Activated T-cell treated with anti-CD3 and anti-CD28 coated beads, Interleukin-2, amount 50 U/mL, for 1 hour (primary cell): ENCODE measurements around the gene LRP5.
A peak's percentile ranks its signal among the peaks of the same experiment; 100 is the strongest.
"Not testable (repeated sequence)": the region's sequence is repeated elsewhere in the genome, so short reads cannot be mapped to it uniquely, and the experiment has no call there.

Experiments
- DNase-seq: peaks from one replicate; pipeline ENCODE4 v3.0.0-alpha.2; 2020

Gene LRP5

GRCh38 chr11:68282861-68283230, 29.5 kb upstream of the LRP5 start:
- no peak for DNase-seq

GRCh38 chr11:68284588-68284987, 27.8 kb upstream of the LRP5 start:
- DNase-seq: not testable (repeated sequence)

GRCh38 chr11:68287419-68287818, 25.0 kb upstream of the LRP5 start:
- DNase-seq: no peak

GRCh38 chr11:68289456-68289855, 22.9 kb upstream of the LRP5 start:
- DNase-seq: no peak

- no peak for DNase-seq
These were observed 18.7 kb upstream of the LRP5 start for GRCh38 chr11:68293708-68294107.

GRCh38 chr11:68295271-68295670, 17.1 kb upstream of the LRP5 start:
- DNase-seq: no peak

GRCh38 chr11:68295940-68296339, 16.5 kb upstream of the LRP5 start:
- no peak for DNase-seq

- no peak for DNase-seq
These were observed 15.9 kb upstream of the LRP5 start for GRCh38 chr11:68296344-68297051.

GRCh38 chr11:68297052-68297378, 15.4 kb upstream of the LRP5 start:
- no peak for DNase-seq

- DNase-seq: no peak
These were observed 14.9 kb upstream of the LRP5 start for GRCh38 chr11:68297494-68297811.

GRCh38 chr11:68297812-68298658, 14.4 kb upstream of the LRP5 start:
- peak; percentile 82 for DNase-seq

GRCh38 chr11:68298659-68299516, 13.5 kb upstream of the LRP5 start:
- DNase-seq: no peak

GRCh38 chr11:68299517-68299879, 12.9 kb upstream of the LRP5 start:
- DNase-seq: not testable (repeated sequence)

GRCh38 chr11:68300076-68300830, 12.1 kb upstream of the LRP5 start:
- DNase-seq: no peak

- DNase-seq: no peak
These were observed 10.1 kb upstream of the LRP5 start for GRCh38 chr11:68302256-68302655.

- DNase-seq: no peak
These were observed 9.7 kb upstream of the LRP5 start for GRCh38 chr11:68302670-68303069.

GRCh38 chr11:68303083-68303482, 9.3 kb upstream of the LRP5 start:
- no peak for DNase-seq

- DNase-seq: no peak
These were observed 8.2 kb upstream of the LRP5 start for GRCh38 chr11:68303982-68304780.

GRCh38 chr11:68306636-68307035, 5.8 kb upstream of the LRP5 start:
- no peak for DNase-seq

GRCh38 chr11:68308068-68308467, 4.3 kb upstream of the LRP5 start:
- no peak for DNase-seq

- DNase-seq: no peak
These were observed 2.7 kb upstream of the LRP5 start for GRCh38 chr11:68309621-68310185.
